GM12892 (cell line): ENCODE data around the gene PDSS2.

Experiments used
- POLR2A ChIP-seq: IDR thresholded peaks from 2 replicates; pipeline ENCODE4 v1.6.1; 2011; ENCODE audit warnings: low read depth, low read length, control low read depth
- POLR2AphosphoS5 ChIP-seq: IDR thresholded peaks from 2 replicates; pipeline ENCODE4 v1.6.1; 2011; ENCODE audit warnings: low read depth, low read length, control low read depth

DNA sequence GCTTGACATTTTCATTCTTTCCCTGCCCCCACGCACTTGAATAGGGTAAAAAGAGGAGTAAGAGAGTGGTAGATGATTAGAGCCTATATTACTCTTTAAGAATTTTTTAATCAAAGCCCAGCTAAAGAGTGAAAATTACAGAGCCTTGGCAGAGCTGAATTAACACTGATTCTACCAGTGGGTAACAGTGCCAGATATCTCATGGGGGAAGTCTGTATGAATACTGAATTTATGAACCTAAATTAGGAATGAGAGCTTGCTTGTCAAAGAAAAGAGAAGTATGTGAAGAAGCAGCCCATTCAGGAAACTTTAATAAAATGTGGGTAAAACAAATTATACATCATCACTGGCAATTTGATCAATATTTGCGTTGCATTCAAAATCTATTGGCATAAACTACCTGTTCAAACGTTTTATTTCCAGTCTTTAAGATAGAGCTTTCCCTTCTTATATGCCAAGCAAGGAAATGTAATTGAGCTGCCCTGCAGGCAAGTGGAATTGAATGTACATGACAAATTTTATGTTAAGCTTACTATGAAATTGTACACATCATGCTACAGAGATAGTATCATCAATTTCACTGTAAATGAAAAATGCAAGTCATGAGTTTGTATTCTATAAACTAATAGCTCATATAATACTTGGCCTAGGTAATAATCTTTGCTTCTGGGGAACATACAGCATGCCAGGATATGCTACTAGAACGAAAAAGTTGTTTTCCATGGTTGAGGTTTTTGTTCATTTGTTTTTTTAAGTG, 45.1 kb upstream of the PDSS2 start:
- TF ChIP-seq POLR2AphosphoS5 (no peak), POLR2A (no peak)
